GM12891 (cell line): ENCODE results near the gene RAB36.

Source experiments
- POLR2A ChIP-seq: IDR thresholded peaks from 2 replicates; pipeline ENCODE4 v1.6.1; 2011; ENCODE audit warnings: low read depth, low read length, control low read depth
- POLR2AphosphoS5 ChIP-seq: IDR thresholded peaks from 2 replicates; pipeline ENCODE4 v1.6.1; 2011; ENCODE audit warnings: low read depth, low read length, control low read depth
- SPI1 ChIP-seq: IDR thresholded peaks from 2 replicates; pipeline ENCODE4 v1.6.1; 2011; ENCODE audit warnings: low read depth, low read length, control low read depth
- TAF1 ChIP-seq: IDR thresholded peaks from 2 replicates; pipeline ENCODE4 v1.6.1; 2011; ENCODE audit warnings: low read depth, low read length, control low read depth

- no peak for TF ChIP-seq POLR2A
- TF ChIP-seq TAF1 = no peak
- no peak for TF ChIP-seq POLR2AphosphoS5
- TF ChIP-seq SPI1 = no peak
These were observed 845 bp upstream of the RAB36 start for GRCh38 chr22:23144432-23144831.
